NCI-H1436 treated with DMSO at 0.1 percent for 48 hours (cell line): ENCODE results near the gene PGA4.
"Not testable (repeated sequence)": the region's sequence is repeated elsewhere in the genome, so short reads cannot be mapped to it uniquely, and the experiment has no call there.

ENCODE experiments used
- DNase-seq: peaks from one replicate; lab custom pipeline; 2025; lab: John Stamatoyannopoulos, UW

The PGA4 gene

DNA sequence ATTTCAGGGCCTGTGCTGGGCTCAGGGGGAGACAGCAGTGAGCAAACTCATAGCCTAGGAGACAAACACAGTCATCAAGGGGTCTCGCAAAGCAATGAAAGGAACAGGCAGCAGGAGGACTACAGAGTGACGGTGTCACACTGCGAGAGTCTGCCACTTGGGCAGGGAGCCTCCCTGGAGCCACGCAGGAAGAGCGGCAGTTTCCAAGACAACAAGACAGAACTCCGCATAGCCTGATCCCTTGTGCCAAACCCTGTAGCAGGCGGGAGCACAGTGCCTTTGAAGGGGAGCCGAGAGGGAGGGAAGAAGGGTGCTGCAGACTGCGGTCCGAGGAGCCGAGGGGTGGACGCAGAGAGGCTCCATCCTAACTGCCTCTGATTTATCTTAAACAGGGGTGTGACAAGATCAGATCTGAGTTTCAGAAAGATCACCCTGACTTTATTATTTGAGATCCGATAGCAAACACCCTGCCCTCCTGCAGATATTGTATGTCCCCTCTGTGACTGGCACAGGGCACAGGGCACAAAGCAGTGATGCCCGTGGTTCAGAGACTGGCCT lies 17.6 kb upstream of the PGA4 start:
- not testable (repeated sequence) for DNase-seq

- not testable (repeated sequence) for DNase-seq
These were observed 14.4 kb upstream of the PGA4 start for GRCh38 chr11:61207636-61208310.

DNA sequence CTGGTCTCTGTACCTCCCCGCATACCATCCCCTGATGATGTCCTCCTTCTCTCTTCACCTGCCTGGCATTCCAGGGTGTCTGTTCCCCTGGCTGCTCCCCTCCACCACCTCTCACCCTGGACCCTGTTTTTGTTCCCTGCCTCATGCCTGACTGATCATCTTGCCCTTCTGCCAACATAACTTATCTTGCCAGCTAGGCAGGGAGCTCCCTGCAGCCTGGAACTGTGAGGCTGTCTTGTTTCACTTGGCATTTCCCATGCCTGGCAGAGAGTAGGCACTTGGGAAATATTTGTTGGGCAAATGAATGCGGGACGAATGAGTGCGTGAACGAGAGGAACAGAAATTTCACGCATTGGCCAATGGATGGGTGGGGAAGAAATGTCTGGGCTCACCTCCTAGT lies 11.5 kb upstream of the PGA4 start:
- not testable (repeated sequence) for DNase-seq

DNA sequence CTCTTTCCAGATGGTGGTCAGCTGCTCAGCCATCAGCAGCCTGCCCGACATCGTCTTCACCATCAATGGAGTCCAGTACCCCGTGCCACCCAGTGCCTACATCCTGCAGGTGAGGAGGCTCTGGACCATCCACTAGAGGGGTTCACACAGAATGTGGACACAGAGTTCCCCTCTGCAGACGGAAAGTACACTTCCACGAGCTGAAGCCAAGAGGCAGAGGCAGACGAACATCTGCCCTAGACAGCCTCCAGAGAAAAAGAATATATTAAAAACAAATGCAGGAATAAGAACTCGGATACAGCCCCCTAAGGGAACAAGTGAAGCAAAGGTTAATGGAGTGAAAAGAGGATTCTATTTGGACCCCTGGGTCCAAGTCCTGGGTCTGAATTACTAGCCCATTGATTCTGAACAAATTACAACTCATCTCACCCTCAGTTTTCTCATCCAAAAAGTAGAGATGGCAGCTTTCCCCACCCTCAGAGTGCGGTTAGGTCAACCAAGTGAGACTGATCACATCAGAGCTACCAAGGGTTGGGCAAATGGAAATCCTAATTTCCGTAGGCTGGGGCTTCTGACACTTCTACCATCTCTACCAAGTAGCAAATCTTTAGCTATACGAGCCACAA lies 10.7 kb upstream of the PGA4 start:
- not testable (repeated sequence) for DNase-seq

DNA sequence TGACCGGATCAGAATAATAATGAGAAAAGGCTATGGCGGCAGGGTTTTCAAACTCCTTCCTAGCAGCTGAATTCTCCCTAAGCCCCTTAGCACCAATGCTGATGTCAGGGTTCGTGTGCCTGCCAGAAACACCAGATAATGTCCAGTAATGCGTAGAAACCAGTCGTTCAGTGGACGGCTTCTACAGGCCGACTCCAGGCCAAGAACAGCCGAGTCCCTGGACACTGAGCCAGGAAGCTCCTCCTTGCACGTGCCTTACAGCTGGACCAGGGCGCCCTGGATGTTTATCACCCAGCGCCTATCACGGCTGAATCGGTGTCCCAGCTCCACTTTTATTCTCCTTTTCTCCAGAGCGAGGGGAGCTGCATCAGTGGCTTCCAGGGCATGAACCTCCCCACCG lies 9.9 kb upstream of the PGA4 start:
- DNase-seq = not testable (repeated sequence)

GRCh38 chr11:61213711-61214324 lies 8.3 kb upstream of the PGA4 start:
- not testable (repeated sequence) for DNase-seq

- DNase-seq = not testable (repeated sequence)
These were observed 3.8 kb upstream of the PGA4 start for GRCh38 chr11:61218306-61218705.

GRCh38 chr11:61219016-61219415 lies 3.1 kb upstream of the PGA4 start:
- not testable (repeated sequence) for DNase-seq

- DNase-seq = not testable (repeated sequence)
These were observed 545 bp downstream of the PGA4 start for GRCh38 chr11:61222692-61223091.

DNA sequence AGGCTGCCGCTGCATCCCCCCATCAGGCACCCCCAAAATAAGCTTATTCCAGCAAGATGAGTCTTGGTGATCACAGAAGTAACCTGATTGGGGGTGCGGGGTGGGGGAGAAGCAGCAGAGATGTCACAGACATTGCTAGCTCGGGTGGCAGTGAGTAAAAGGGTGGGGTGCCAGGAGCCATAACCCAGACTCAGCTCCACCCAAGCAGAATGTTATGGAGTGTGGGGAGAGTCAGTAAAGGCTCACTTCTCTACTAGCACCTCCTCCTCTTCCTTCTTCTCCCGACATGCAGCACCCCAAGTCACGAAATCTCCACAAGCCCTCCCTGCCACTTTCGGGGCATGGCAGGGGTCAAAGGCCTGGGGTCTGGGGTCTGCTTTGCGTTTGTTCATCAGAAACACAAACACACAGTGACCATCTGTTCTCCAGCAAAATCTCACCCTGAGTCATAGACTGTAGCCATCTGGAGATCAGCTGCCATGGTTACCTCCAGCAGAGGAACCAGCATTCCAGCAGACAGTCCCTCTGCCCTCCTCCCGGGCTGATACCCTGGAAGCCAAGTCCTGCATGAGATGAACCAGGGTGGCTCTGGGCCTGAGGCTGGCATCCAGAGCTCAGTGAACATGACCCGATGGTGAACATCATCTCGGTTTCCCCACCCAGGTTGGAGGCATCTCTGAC lies 4.5 kb downstream of the PGA4 start:
- not testable (repeated sequence) for DNase-seq

DNA sequence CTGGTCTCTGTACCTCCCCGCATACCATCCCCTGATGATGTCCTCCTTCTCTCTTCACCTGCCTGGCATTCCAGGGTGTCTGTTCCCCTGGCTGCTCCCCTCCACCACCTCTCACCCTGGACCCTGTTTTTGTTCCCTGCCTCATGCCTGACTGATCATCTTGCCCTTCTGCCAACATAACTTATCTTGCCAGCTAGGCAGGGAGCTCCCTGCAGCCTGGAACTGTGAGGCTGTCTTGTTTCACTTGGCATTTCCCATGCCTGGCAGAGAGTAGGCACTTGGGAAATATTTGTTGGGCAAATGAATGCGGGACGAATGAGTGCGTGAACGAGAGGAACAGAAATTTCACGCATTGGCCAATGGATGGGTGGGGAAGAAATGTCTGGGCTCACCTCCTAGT lies 7.3 kb downstream of the PGA4 start:
- not testable (repeated sequence) for DNase-seq

DNA sequence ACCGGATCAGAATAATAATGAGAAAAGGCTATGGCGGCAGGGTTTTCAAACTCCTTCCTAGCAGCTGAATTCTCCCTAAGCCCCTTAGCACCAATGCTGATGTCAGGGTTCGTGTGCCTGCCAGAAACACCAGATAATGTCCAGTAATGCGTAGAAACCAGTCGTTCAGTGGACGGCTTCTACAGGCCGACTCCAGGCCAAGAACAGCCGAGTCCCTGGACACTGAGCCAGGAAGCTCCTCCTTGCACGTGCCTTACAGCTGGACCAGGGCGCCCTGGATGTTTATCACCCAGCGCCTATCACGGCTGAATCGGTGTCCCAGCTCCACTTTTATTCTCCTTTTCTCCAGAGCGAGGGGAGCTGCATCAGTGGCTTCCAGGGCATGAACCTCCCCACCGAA lies 8.9 kb downstream of the PGA4 start:
- DNase-seq = not testable (repeated sequence)

- not testable (repeated sequence) for DNase-seq
These were observed 9.4 kb downstream of the PGA4 start for GRCh38 chr11:61231585-61231984.

- DNase-seq = not testable (repeated sequence)
These were observed 10.5 kb downstream of the PGA4 start for GRCh38 chr11:61232548-61233145.

DNA sequence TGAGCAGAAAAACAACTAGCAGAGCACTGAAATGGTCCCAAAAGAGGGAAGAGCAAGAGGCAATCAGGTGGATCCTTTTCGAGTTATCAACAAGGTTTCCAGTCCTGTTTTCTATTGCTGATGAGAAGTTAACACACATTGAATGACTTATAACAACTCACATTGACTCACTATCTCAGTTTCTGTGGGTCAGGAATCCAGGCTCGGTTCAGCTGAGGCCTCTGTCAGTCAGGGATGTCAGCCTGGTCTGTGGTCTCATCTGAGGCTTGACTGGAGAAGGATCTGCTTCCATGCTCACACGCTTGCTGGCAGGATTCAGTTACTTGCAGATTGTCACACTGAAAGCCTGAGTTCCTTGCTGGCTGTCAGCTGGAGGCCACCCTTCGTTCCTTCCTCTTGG lies 15.0 kb downstream of the PGA4 start:
- DNase-seq = not testable (repeated sequence)

DNA sequence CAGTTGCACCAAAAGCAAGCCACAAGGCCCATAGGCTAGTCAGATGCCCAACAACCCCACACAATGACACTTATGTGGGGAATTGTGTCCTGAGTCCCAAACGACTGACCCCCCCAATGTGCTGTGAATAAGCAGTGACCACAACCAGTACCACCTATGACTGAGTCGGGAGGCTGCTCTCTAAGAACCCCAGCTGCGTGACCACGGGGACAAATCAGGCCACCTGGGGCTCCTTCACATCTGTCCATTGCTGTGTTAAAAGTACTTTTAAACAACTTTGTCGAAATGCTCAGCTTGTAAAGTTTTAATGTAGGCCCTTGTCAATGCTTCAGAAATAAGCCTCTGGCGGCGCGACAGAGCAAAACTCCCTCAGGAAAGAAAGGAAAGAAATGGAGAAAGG lies 18.1 kb downstream of the PGA4 start:
- DNase-seq = not testable (repeated sequence)

GRCh38 chr11:61240875-61241274 lies 18.7 kb downstream of the PGA4 start, which contains the start of gene PGA5:
Gene PGA5 (plus strand): TSS chr11:61241175. CDS start chr11:61241227, 52 bp downstream.
- DNase-seq = not testable (repeated sequence)

DNA sequence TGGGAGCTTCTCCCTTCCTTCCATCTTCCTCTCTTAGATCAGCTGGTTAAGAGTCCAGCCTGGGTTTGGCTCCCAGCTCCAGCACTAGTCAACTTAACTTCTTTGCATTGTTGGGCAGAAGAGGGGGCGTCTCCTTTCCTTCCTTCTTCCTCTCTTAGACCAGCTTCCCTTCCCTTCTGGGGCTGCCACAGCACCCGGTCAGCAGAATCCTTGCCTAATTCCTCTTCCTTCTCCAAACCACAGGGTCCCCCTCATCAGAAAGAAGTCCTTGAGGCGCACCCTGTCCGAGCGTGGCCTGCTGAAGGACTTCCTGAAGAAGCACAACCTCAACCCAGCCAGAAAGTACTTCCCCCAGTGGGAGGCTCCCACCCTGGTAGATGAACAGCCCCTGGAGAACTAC lies 19.4 kb downstream of the PGA4 start:
- not testable (repeated sequence) for DNase-seq

- not testable (repeated sequence) for DNase-seq
These were observed 23.3 kb downstream of the PGA4 start for GRCh38 chr11:61245284-61245964.

DNA sequence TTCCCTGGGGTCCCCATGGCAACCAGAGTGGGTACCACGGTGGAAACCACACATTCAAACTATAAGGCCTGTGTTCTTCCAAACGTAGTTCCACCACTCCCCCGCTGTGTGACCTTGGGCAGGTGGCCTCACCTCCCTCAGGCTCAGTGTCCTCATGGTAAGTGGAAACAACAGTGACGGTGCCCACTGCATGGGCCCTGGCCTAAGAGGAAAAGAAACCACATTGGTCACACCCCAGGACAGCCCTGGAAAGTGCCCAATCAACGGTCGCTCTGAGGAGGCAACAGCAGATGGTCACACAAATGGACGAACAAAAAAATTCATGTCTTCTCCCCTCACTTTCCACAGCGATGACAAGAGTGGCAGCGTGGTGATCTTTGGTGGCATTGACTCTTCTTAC lies 25.9 kb downstream of the PGA4 start:
- not testable (repeated sequence) for DNase-seq

- not testable (repeated sequence) for DNase-seq
These were observed 27.1 kb downstream of the PGA4 start for GRCh38 chr11:61249201-61249600.
